ENCODE results near the gene GSAP. TPM values are rescaled to one million over a fixed set of nuclear protein-coding genes. Genes with fewer than 3 reads are reported as not detected.
A peak's percentile ranks its signal among the peaks of the same experiment; 100 is the strongest.

Gene GSAP
- total and polyA plus RNA-seq, 2 of the 4 experiments (the other 2 are of a cell fraction), result 1.6 to 1.8 TPM

GRCh38 chr7:77393954-77394353, 22.2 kb downstream of the GSAP start:
- Histone ChIP-seq H2AK5ac (ENCODE audit: low read depth, low read length) (no peak overlapping the region), H3K4me3 (ENCODE audit: insufficient read depth, low read depth, low read length) (no peak overlapping the region), H2AK9ac (replicated peaks; ENCODE audit: low read depth, low read length, poor library complexity) (no peak overlapping the region), H3K9me3 (ENCODE audit: control insufficient read depth, insufficient read depth, low read length) (no peaks in the 10 kb centered on the region), H3K79me1 (ENCODE audit: low read depth in 1 of 2, low read length in 2 of 2) (no peaks in the 10 kb centered on the region), H4K91ac (ENCODE audit: insufficient read depth, low read depth, low read length) (no peak overlapping the region), H3K9me1 (ENCODE audit: insufficient read depth, low read length) (peaks cover 3% of the 10 kb centered on the region; the same call in 1 of the 2 replicates), H3K36me3 (ENCODE audit: control insufficient read depth, insufficient read depth, low read length) (no peaks in the 10 kb centered on the region), H2BK20ac (ENCODE audit: low read depth, low read length) (no peak overlapping the region), H3K14ac (replicated peaks; ENCODE audit: low read depth, low read length) (peak overlapping the region; percentile 35; the same call in 1 of the 2 replicates), H3K4me1 (ENCODE audit: control insufficient read depth, insufficient read depth, low read length) (peaks cover 4% of the 10 kb centered on the region; the same call in 1 of the 2 replicates), H4K20me1 (ENCODE audit: insufficient read depth, low read length) (no peaks in the 10 kb centered on the region), H2BK5ac (ENCODE audit: low read depth, low read length, poor library complexity, severe bottlenecking) (no peak overlapping the region), H3K4ac (ENCODE audit: low read depth, low read length) (no peak overlapping the region), H2BK15ac (ENCODE audit: low read depth, low read length) (no peak overlapping the region), H3K27ac (ENCODE audit: insufficient read depth, low read length) (no peak overlapping the region), H2AFZ (replicated peaks; ENCODE audit: low read length, poor library complexity) (no peak overlapping the region), H2BK120ac (ENCODE audit: low read depth, low read length) (no peak overlapping the region), H3K56ac (ENCODE audit: extremely low read depth, insufficient read depth, low read length) (no peak overlapping the region), H3K9ac (ENCODE audit: low read depth, low read length) (no peak overlapping the region), H3K27me3 (ENCODE audit: control insufficient read depth, insufficient read depth, low read length) (no peaks in the 10 kb centered on the region), H4K5ac (ENCODE audit: low read depth, low read length) (no peak overlapping the region), H3K4me2 (ENCODE audit: low read depth, low read length) (no peak overlapping the region), H3K18ac (ENCODE audit: low read depth, low read length) (no peak overlapping the region), H3K23ac (ENCODE audit: low read depth, low read length) (no peak overlapping the region; the same call in 1 of the 2 replicates), H4K8ac (ENCODE audit: low read depth in 2 of 2, low read length in 2 of 2) (no peak overlapping the region)
- in situ Hi-C loops (cut with MboI; ENCODE audit: low sequenced_read_pairs) (no loop called here), dilution Hi-C loops (cut with HindIII; ENCODE audit: low sequenced_read_pairs, unreplicated experiment) (no loop called here), intact Hi-C loops (cut with micrococcal nuclease) (no loop called here)
- DNase-seq (no peak), ATAC-seq (ENCODE audit: low read depth) (no peak)
- 92% methylated on average over 6 of the region's 6 CpGs; no CpG with 5 or more reads in 1 of the 2 experiments for WGBS, 2 experiments (ENCODE audit: extremely low coverage in 2 of 2, insufficient read length in 1 of 2)
- POLR2A ChIA-PET (ENCODE audit: unreplicated experiment), result no interaction called here
- TF ChIP-seq MAFK (IDR thresholded peaks at IDR 0.05; ENCODE audit: low read depth, low read length) (no peak), FOS (IDR thresholded peaks at IDR 0.05; ENCODE audit: low read depth, low read length) (no peak), ELK1 (IDR thresholded peaks at IDR 0.05; ENCODE audit: borderline replicate concordance, low read depth, low read length) (no peak), RFX5 (IDR thresholded peaks at IDR 0.05; ENCODE audit: low read depth, low read length) (no peak), SMC3 (IDR thresholded peaks at IDR 0.05; ENCODE audit: low read depth, low read length) (no peak), NFE2L2 (IDR thresholded peaks at IDR 0.05; ENCODE audit: low read depth, low read length) (no peak)
- TF ChIP-seq, protein P1, sequence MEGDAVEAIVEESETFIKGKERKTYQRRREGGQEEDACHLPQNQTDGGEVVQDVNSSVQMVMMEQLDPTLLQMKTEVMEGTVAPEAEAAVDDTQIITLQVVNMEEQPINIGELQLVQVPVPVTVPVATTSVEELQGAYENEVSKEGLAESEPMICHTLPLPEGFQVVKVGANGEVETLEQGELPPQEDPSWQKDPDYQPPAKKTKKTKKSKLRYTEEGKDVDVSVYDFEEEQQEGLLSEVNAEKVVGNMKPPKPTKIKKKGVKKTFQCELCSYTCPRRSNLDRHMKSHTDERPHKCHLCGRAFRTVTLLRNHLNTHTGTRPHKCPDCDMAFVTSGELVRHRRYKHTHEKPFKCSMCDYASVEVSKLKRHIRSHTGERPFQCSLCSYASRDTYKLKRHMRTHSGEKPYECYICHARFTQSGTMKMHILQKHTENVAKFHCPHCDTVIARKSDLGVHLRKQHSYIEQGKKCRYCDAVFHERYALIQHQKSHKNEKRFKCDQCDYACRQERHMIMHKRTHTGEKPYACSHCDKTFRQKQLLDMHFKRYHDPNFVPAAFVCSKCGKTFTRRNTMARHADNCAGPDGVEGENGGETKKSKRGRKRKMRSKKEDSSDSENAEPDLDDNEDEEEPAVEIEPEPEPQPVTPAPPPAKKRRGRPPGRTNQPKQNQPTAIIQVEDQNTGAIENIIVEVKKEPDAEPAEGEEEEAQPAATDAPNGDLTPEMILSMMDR (conservative IDR thresholded peaks at IDR 0.05; ENCODE audit: low read depth, low read length), result no peak
- BruUV-seq (replicated peaks), result no TSS peak
- CTCF ChIA-PET, result no interaction called here

Data from IMR-90 (cell line).